ENCODE results near the gene TMEM150C. TPM values are rescaled to one million over a fixed set of nuclear protein-coding genes. Genes with fewer than 3 reads are reported as not detected.

TMEM150C gene
- total RNA-seq, result 1.4 and 3.0 TPM in 2 replicates

DNA sequence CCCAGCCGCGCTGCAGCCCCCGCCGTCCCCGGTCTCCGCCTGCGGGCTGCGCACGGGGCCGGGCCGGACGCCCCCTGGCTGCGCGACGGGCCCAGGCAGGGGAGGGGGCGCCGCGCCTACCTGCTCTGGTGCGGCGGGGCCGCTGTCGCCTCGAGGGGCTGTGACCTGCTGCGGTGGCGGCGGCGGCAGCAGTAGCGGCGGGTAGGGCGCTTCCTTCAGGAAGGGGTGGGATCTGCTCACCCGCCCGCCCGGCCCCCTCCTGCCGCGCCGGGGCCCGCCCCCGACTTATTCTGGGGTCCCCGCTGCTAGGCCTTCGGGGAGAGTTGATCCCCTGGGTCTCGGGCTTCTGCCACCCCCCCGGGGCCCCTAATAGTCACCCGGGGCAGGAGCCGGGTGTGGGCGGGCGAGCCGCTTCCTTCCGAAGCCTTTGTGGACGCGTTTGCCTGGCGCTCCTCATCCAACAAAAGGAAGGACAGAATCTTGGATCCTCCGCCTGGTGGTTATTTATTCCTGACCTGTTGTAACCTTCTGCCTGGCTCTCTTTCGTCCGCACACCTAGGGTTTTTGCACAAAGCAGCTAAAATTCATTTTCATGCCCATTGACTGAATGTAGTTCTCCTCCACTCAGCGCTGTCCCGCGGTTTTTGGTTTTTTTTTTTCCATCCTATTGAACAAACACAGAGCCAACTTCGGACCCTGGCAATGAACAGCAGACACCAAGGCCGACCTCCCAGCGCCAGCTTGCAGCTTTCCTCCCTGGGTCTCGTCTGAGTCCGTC is at the start of gene TMEM150C:
Gene TMEM150C, minus strand, starts transcription at position 203 of the 778 bp plus-strand sequence. CDS start 57,331 bp downstream, outside the sequence.

Other genes with a start within 250 kb of the TMEM150C start
- gene HNRNPD, start 188.0 kb downstream of the TMEM150C start, total RNA-seq, result 42.6 and 44.3 TPM in 2 replicates
- gene HNRNPDL, start 131.5 kb downstream of the TMEM150C start, total RNA-seq, result 140 and 147 TPM in 2 replicates
- gene ENOPH1, start 131.4 kb downstream of the TMEM150C start, total RNA-seq, result 51.0 and 52.3 TPM in 2 replicates
- 37.3 and 52.5 TPM in 2 replicates for gene SCD5, start 236.8 kb upstream of the TMEM150C start, total RNA-seq